ENCODE measurements around the gene PPP1R3C.

DNA sequence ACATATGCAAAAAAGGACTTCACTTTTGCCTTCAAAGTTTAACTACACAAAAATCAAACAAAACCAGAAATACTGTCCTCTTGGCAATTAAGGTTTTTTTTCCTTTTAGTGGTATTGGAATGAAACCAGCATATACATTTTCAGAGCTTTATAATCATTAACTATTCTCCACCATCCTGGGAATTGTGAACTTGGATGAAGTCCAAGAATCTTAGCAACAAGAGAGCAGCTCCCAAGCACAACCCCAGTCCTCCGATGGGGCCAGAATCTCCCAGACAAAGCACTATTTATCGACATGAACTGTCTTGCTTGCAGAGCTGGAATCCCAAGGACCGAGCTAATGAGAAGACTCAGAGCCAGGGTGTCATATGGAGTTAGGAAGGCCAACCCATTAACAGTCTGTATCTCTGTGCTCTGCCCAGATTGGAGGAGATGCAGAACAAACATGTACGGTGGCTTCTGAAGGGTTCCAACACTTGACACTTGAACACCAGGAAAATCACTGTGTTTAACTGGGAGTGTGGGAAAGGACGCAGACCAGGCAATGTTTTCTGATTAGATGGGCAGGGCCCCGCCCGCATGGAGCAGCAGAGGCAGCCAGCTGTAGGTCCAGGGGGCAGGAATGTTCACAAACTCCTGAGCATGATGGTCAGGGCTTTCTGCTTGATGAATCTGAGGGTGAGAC lies 35.5 kb downstream of the PPP1R3C start:
- TF ChIP-seq POLR2A (IDR thresholded peaks at IDR 0.05): no peak
- TF ChIP-seq, protein P1, sequence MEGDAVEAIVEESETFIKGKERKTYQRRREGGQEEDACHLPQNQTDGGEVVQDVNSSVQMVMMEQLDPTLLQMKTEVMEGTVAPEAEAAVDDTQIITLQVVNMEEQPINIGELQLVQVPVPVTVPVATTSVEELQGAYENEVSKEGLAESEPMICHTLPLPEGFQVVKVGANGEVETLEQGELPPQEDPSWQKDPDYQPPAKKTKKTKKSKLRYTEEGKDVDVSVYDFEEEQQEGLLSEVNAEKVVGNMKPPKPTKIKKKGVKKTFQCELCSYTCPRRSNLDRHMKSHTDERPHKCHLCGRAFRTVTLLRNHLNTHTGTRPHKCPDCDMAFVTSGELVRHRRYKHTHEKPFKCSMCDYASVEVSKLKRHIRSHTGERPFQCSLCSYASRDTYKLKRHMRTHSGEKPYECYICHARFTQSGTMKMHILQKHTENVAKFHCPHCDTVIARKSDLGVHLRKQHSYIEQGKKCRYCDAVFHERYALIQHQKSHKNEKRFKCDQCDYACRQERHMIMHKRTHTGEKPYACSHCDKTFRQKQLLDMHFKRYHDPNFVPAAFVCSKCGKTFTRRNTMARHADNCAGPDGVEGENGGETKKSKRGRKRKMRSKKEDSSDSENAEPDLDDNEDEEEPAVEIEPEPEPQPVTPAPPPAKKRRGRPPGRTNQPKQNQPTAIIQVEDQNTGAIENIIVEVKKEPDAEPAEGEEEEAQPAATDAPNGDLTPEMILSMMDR (IDR thresholded peaks at IDR 0.05): no peak
